Right atrium auricular region (tissue), 2 donors: ENCODE measurements around the gene TK1. TPM values are rescaled to one million over a fixed set of nuclear protein-coding genes. Genes with fewer than 3 reads are reported as not detected.

Experiments used
- DNase-seq: peaks from one replicate; pipeline ENCODE4 v3.0.0-alpha.2; 2019; ENCODE audit warnings: low spot score
- H3K27ac ChIP-seq, 2 donors: fragments of 200-600 bp; sonication (generic); 1 replicate in 1 of 2; 2 replicates in 1 of 2; pipeline ENCODE4 v1.5.1; 2016 to 2019
- H3K27me3 ChIP-seq, 2 donors: fragments of 200-600 bp; sonication (generic); one replicate each; pipeline versions ENCODE4 v1.5.1 to v1.6.0; 2017 to 2019
- H3K36me3 ChIP-seq: fragments of 200-600 bp; sonication (generic); one replicate; pipeline ENCODE4 v1.5.1; 2016
- H3K4me1 ChIP-seq, 2 donors: fragments of 200-600 bp; sonication (generic); one replicate each; pipeline versions ENCODE4 v1.5.1 to v1.6.0; 2017 to 2019
- H3K4me3 ChIP-seq, 2 donors: fragments of 200-600 bp; sonication (generic); 1 replicate in 1 of 2; 2 replicates in 1 of 2; pipeline ENCODE4 v1.5.1; 2017 to 2019; ENCODE audit warnings: mild to moderate bottlenecking in 1 of 2, moderate library complexity in 1 of 2
- H3K9me3 ChIP-seq, 2 donors: fragments of 200-600 bp; sonication (generic); one replicate each; pipeline ENCODE4 v1.5.1; 2019
- CTCF ChIP-seq, 2 donors: fragments of 200-600 bp; sonication (generic); IDR thresholded peaks; one replicate each; pipeline ENCODE4 v1.5.1; 2019; ENCODE audit warnings: antibody characterized with exemption in 2 of 2
- total RNA-seq, 2 donors: library from RNA; depleted of rRNA; stranded (reverse); fragments of >200 nt; gene quantifications; one replicate each; pipeline ENCODE4 v1.1.0, GENCODE V29; 2016

Gene TK1
- total RNA-seq, 2 donors from 2014 or later, result 2.2 TPM

- H3K4me1 ChIP-seq, result peaks cover 0 to 32% of the 10 kb centered on the region in 2 donors
- H3K36me3 ChIP-seq, result no peaks in the 10 kb centered on the region
- TF ChIP-seq CTCF (IDR thresholded peaks at IDR 0.05), result no peak
- H3K27me3 ChIP-seq, result no peaks in the 10 kb centered on the region
- no peak for DNase-seq
- H3K27ac ChIP-seq, result no peak overlapping the region
- H3K4me3 ChIP-seq, result no peak overlapping the region
- no peaks in the 10 kb centered on the region for H3K9me3 ChIP-seq
These were observed 40.4 kb downstream of the TK1 start for GRCh38 chr17:78146471-78146869.

DNA sequence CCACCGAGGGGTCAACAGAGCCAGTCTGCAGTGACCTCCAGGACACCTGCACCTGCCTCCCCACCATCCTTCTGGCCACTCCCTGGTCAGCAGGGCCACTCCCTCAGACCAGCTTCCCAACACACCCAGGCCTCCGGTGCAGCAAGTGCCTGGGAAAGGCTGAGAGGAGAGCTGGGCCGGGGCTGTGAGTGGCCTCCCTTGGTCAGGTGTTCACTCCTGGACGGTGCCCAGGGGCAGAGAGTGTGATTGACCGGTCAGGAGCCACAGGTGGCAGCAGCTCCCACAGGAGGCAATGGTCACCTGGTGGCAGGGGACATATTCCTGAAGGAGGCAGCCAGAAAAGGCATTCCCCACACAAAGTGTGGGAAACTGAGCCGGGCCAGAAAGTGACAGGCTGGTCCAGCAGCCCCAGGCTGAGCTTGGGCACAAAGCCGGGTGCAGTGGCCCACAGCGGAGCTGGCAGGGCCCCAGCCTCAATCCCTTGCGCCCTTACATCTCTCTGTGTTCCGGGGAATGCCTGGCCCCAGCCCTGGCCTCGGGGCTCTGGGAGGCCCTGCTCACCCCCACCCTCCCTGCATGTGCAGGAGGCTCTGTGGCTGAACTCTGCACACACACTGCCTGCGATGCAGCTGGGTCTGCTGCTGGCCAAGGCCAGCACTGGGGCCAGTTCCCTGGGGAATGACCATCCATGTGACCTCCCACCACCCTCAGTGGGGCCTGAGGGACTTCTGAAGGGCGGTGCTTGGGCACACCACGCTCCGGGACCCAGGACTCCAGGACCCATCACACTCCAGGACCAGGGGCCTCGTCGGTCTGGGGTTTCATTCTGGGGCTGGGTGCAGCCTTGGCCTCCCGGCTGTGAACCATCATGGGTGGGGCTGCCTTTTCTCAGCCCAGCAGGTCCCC, 41.9 kb downstream of the TK1 start:
- Histone ChIP-seq H3K36me3 (no peaks in the 10 kb centered on the region), H3K4me1 (peaks cover 0 to 33% of the 10 kb centered on the region in 2 donors), H3K9me3 (no peaks in the 10 kb centered on the region), H3K4me3 (no peak overlapping the region), H3K27me3 (no peaks in the 10 kb centered on the region), H3K27ac (peak overlapping the region; percentile 28 to 53)
- no peak for DNase-seq
- no peak for TF ChIP-seq CTCF (IDR thresholded peaks at IDR 0.05)

DNA sequence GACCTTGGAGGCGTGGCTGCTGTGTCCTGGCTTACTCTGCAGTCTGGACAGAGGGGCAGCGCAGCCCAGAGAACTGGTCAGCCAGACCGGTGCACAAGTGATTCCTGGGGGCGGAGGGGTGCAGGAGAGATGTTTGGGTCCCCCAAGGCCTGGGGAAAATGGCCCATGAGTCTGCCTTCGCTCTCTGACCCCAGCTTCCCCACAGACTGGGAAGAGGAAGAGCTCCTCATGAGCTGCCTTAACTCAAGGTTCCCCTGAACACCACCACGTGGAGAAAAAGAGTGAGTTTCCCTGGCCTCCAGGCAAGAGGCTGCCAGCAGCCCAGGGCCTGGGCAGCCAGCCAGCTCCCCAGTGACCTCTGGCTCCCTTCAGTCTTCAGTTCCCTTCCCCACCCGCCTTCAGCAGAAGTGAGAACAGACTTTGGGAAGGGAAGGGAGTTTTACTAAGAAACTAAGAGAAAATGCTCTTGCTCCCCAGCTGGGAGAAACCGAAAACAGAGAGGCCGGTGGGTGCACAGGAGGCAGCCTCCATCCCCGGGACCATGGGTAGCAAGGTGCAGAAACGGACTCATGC, 42.6 kb downstream of the TK1 start:
- peak overlapping the region; percentile 28 to 53 for H3K27ac ChIP-seq
- no peak overlapping the region for H3K4me3 ChIP-seq
- peaks cover 0 to 33% of the 10 kb centered on the region in 2 donors for H3K4me1 ChIP-seq

GRCh38 chr17:78143214-78144146, 43.4 kb downstream of the TK1 start:
- no peaks in the 10 kb centered on the region for H3K9me3 ChIP-seq
- no peak overlapping the region for H3K4me3 ChIP-seq
- H3K4me1 ChIP-seq, result peaks cover 0 to 33% of the 10 kb centered on the region in 2 donors
- TF ChIP-seq CTCF (IDR thresholded peaks at IDR 0.05), result no peak
- no peaks in the 10 kb centered on the region for H3K27me3 ChIP-seq
- DNase-seq, result no peak
- no peak overlapping the region for H3K27ac ChIP-seq
- H3K36me3 ChIP-seq, result no peaks in the 10 kb centered on the region

More for the DNA sequence above, 42.6 kb downstream of the TK1 start:
- Histone ChIP-seq H3K9me3 (no peaks in the 10 kb centered on the region), H3K36me3 (no peaks in the 10 kb centered on the region), H3K27me3 (no peaks in the 10 kb centered on the region)
- TF ChIP-seq CTCF (IDR thresholded peaks at IDR 0.05), result no peak
- DNase-seq, result peak; percentile 79

DNA sequence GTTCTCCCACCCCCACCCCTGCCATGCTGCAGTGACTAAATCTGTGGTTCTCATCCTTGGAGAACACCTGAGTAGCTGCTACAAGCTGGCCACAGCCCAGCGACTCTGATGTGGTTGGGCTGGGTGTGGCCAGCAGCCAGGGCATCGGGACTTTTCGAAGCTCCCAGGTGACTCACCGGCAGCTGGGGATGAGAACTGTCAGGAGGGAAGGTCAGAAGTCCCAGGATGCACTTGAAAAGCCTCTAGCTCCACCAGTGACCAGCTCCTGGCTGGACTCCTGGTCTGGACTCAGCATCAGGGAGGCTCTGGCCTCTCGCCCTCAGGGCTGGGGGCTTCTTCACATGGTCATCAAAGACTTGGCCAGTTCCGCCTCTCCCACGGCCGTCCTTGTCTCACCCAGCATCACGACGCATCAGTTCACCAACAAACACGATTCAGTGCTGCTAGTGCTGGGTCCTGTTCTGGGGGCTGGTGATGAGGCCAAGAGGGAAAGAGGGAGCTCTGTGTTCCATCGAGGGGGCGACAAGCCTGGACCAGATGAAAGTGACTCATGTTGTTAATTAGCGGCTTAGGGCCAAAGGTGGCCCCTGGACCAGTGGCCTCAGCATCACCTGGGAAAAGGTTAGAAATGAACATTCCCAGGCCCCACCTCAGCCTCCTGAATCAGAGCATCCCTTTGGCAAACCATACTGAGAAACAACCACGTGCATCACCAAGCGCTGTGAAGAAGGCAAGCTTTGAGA, 44.6 kb downstream of the TK1 start:
- no peaks in the 10 kb centered on the region for H3K9me3 ChIP-seq
- H3K4me1 ChIP-seq, result peaks cover 0 to 33% of the 10 kb centered on the region in 2 donors

More for the DNA sequence above, 44.6 kb downstream of the TK1 start:
- H3K4me3 ChIP-seq, result no peak overlapping the region
- TF ChIP-seq CTCF (IDR thresholded peaks at IDR 0.05), result no peak
- H3K27ac ChIP-seq, result no peak overlapping the region
- DNase-seq, result no peak
- no peaks in the 10 kb centered on the region for H3K36me3 ChIP-seq
- no peaks in the 10 kb centered on the region for H3K27me3 ChIP-seq
